Measurements from ENCODE around the gene AVPR1B. TPM values are rescaled to one million over a fixed set of nuclear protein-coding genes. Genes with fewer than 3 reads are reported as not detected.

AVPR1B gene
- total and polyA plus RNA-seq, 9 donors = not detected

- WGBS, 3 donors = 91 to 94% (median 92%) methylated on average over 25 of the region's 25 CpGs
Measured at GRCh38 chr1:206116191-206116872, 856 bp downstream of the AVPR1B start.

GRCh38 chr1:206115791-206116190 lies 1.4 kb downstream of the AVPR1B start:
- H3K36me3 ChIP-seq = no peaks in the 10 kb centered on the region
- TF ChIP-seq POLR2A (IDR thresholded peaks at IDR 0.05) (no peak), EP300 (IDR thresholded peaks at IDR 0.05) (no peak), CTCF (IDR thresholded peaks at IDR 0.05) (no peak)
- intact Hi-C loops (cut with DNase I) = no loop called here
- H3K27ac ChIP-seq = no peak overlapping the region
- DNase-seq = no peak
- peaks cover 8% of the 10 kb centered on the region for H3K4me1 ChIP-seq (ENCODE audit: insufficient read depth)
- WGBS, 3 donors = 97% methylated on average over 8 of the region's 8 CpGs
- H3K4me3 ChIP-seq = no peak overlapping the region
- H3K27me3 ChIP-seq = no peaks in the 10 kb centered on the region
- no peaks in the 10 kb centered on the region for H3K9me3 ChIP-seq

More at GRCh38 chr1:206116191-206116872, 856 bp downstream of the AVPR1B start:
- Histone ChIP-seq H3K27me3 (no peaks in the 10 kb centered on the region), H3K27ac (no peak overlapping the region), H3K9me3 (no peaks in the 10 kb centered on the region), H3K4me3 (no peak overlapping the region), H3K4me1 (ENCODE audit: insufficient read depth) (peaks cover 8% of the 10 kb centered on the region), H3K36me3 (no peaks in the 10 kb centered on the region)
- DNase-seq = no peak
- no peak for TF ChIP-seq POLR2A (IDR thresholded peaks at IDR 0.05)
- TF ChIP-seq EP300 (IDR thresholded peaks at IDR 0.05) = no peak
- TF ChIP-seq CTCF (IDR thresholded peaks at IDR 0.05) = no peak
- intact Hi-C loops (cut with DNase I) = no loop called here

GRCh38 chr1:206114692-206115640 lies 2.2 kb downstream of the AVPR1B start:
- H3K27me3 ChIP-seq = no peaks in the 10 kb centered on the region
- no peaks in the 10 kb centered on the region for H3K36me3 ChIP-seq
- intact Hi-C loops (cut with DNase I) = no loop called here
- TF ChIP-seq EP300 (IDR thresholded peaks at IDR 0.05) (no peak), CTCF (IDR thresholded peaks at IDR 0.05) (no peak)
- peaks cover 8% of the 10 kb centered on the region for H3K4me1 ChIP-seq (ENCODE audit: insufficient read depth)
- no peaks in the 10 kb centered on the region for H3K9me3 ChIP-seq
- no peak overlapping the region for H3K27ac ChIP-seq
- H3K4me3 ChIP-seq = no peak overlapping the region
- WGBS, 3 donors = 85 to 89% (median 87%) methylated on average over 6 of the region's 6 CpGs
- DNase-seq = no peak

GRCh38 chr1:206112600-206113301 lies 4.4 kb downstream of the AVPR1B start:
- H3K9me3 ChIP-seq = no peaks in the 10 kb centered on the region
- DNase-seq = no peak
- H3K4me1 ChIP-seq (ENCODE audit: insufficient read depth) = peaks cover 8% of the 10 kb centered on the region
- no peaks in the 10 kb centered on the region for H3K36me3 ChIP-seq
- 78 to 85% (median 82%) methylated on average over 9 of the region's 9 CpGs for WGBS, 3 donors
- no peaks in the 10 kb centered on the region for H3K27me3 ChIP-seq
- intact Hi-C loops (cut with DNase I) = no loop called here
- no peak overlapping the region for H3K4me3 ChIP-seq
- no peak overlapping the region for H3K27ac ChIP-seq
- TF ChIP-seq CTCF (IDR thresholded peaks at IDR 0.05) (no peak), EP300 (IDR thresholded peaks at IDR 0.05) (no peak)

Data from ovary (tissue), 9 donors.